Glomerular visceral epithelial cell (primary cell): Measurements from ENCODE around the gene VSTM2A.

Experiments
- DNase-seq: peaks from one replicate; pipeline ENCODE4 v3.0.0-alpha.2; 2016; ENCODE audit errors: extremely low spot score

VSTM2A gene

GRCh38 chr7:54615537-54615936 lies 73.4 kb downstream of the VSTM2A start:
- no peak for DNase-seq
